ENCODE measurements around the gene PI4K2A. TPM values are rescaled to one million over a fixed set of nuclear protein-coding genes. Genes with fewer than 3 reads are reported as not detected.
"Not testable (repeated sequence)": the region's sequence is repeated elsewhere in the genome, so short reads cannot be mapped to it uniquely, and the experiment has no call there.

PI4K2A gene
- total RNA-seq, 2 experiments from 2014 or later, result 8.5 to 8.9 TPM

DNA sequence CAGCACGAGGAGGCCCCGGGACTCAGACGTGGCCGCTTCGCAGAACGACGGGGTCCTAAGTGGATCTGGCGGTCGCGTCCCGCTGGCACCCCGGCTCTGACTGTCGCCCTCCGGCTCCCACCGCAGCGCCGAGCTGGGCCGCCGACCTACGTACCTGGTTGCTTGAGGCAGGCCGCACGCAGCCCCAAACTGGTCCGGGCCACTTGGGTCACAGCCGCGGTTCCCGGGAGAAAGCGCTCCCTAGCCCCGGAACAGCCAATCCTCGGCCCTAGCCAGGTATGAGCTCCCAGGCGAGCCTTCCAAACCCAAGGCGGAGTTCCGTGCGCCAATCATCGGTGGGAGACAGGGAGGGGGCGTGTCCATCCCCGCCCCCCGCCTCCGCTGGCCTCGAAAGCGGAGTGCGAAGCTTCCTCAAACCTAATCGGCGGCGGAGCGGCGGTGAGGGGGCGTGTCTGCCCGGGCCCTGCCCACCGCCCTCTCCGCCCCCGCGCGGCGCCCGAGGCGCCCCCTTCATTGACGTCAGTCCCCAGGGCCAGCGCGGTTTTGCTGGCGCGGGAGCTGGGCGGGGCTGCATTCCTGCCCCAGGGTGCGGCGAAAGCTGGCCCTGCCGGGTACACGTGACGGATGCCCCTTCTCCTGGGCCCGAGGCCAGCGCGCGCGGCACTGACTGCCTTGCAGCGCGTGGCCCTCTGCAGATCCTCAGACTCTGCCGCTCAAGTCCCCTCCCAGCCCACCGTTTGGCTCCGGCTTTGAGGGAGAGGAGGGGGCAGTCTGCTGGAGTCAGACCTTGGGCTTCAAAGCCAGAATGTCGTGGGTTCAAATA is 46.7 kb downstream of the PI4K2A start, which contains the start of gene AVPI1:
TSS of gene AVPI1 (minus strand) at position 280 of the 823 bp plus-strand sequence. CDS start 7,336 bp downstream, outside the sequence.
- Mint-ChIP-seq H3K27me3 (no peaks in the 10 kb centered on the region), H3K9me3 (ENCODE audit: low read depth) (no peaks in the 10 kb centered on the region), H3K4me1 (peaks cover 17% of the 10 kb centered on the region), H3K27ac (peak within 1 kb of the TSS; percentile 51), H3K36me3 (ENCODE audit: low read depth) (no peaks in the 10 kb centered on the region), H3K4me3 (peak within 1 kb of the TSS; percentile 76)
- ATAC-seq (peak; percentile 91), DNase-seq (peak; percentile 97)
- POLR2A ChIA-PET, result interaction anchor here (0.6 to 1.4 kb wide), 6 partner anchors 15 to 188 kb away, joined by 3 to 8 read pairs (median 4); partner anchors contain the start of genes MARVELD1, UBTD1 and ZFYVE27
- intact Hi-C loops (cut with DNase I, micrococcal nuclease), result loop anchor here (1.0 to 5.0 kb wide), 9 partner anchors 27 to 450 kb away; partner anchors contain the start of genes MMS19 (in 2 of the 2), PI4K2A (in 2 of the 2), UBTD1 (in 2 of the 2) and ZFYVE27 (in 2 of the 2)
- CTCF ChIA-PET, result interaction anchor here (0.5 to 4.4 kb wide), 28 partner anchors 10 to 432 kb away, joined by 3 to 28 read pairs (median 4); partner anchors contain the start of genes MARVELD1, PI4K2A and ZFYVE27

DNA sequence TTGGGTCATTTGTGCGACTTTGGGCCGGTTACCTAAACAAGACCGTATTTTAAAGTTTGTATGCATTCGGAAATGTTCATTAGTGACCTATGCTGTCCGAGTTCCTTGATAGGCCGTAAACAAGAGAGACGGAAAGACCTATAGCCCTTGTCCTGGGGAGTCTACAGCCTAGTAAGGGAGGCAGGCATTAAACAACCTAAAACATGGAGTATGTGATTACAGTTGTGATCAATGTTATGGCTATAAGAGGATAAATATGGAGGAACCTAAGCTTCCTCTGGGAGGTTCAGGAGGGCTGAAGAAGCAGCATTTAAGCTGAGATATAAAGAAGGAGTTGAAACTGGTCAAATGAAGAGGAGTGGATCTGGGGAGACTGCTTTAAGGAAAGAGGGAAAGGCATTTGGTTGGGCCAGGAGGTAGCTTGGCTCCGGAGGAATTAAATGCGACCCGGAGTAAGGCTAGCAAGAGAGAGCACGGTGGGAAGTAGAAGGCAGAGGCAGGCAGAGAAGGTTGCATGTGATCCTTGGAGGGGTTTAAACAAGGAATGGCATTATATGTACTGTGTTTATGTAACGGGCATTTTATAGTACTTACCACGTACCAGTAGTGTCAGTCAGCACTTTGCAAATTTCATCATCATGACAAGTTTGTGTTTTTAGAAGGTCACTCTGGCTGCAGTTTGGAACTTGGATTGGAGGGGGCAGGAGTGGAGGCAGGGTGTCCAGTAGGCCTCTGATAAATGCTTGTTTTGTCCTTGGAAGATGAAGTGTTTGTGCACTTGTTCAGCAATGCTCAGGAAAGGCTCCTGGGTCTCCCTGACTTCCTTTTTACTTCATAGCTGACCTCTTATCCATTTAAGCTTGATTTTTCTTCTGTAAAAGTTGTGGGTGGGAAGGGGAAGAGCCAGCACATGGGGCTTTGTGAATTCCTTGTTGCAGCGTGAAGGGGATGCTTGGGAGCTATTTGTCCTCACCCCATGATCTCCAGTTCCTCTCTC is 47.6 kb downstream of the PI4K2A start:
- peak overlapping the region; percentile 76 for H3K4me3 Mint-ChIP-seq
- DNase-seq (no peak), ATAC-seq (no peak)
- intact Hi-C loops (cut with DNase I, micrococcal nuclease), result loop anchor here (1.0 to 5.0 kb wide), 9 partner anchors 26 to 449 kb away; partner anchors contain the start of genes MMS19 (in 2 of the 2), PI4K2A (in 2 of the 2), UBTD1 (in 2 of the 2) and ZFYVE27 (in 2 of the 2)
- POLR2A ChIA-PET, result interaction anchor here (1.3 to 1.4 kb wide), 2 partner anchors 14 to 49 kb away, joined by 7 to 8 read pairs; partner anchors contain the start of gene ZFYVE27
- H3K4me1 Mint-ChIP-seq, result peaks cover 17% of the 10 kb centered on the region
- H3K9me3 Mint-ChIP-seq (ENCODE audit: low read depth), result no peaks in the 10 kb centered on the region
- no peaks in the 10 kb centered on the region for H3K36me3 Mint-ChIP-seq (ENCODE audit: low read depth)
- no peaks in the 10 kb centered on the region for H3K27me3 Mint-ChIP-seq
- CTCF ChIA-PET, result interaction anchor here (0.6 to 4.4 kb wide), 15 partner anchors 9 to 146 kb away, joined by 3 to 28 read pairs (median 7); partner anchors contain the start of gene ZFYVE27
- peak overlapping the region; percentile 11 for H3K27ac Mint-ChIP-seq

DNA sequence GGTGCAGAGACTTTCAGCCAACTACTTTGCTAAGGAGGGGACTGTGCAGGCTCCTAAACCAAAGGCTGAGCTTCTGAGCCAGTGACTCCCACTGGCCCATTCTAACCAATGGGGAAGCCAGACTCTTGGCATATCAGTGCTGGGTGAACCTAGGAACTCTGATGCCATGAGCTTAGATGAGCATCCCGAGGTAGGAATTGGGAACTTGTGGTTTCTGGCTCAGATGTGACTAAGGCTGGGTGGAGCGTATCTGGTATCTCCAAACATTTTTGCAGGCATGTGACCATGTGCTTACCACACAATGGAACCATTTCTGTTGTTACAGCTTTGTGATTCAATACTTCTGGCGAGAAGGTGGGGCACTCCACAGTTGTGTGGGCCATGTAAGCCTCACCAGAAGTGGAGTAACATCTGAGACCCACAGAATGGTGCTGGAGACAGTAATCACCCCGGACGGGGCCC is 49.1 kb downstream of the PI4K2A start:
- Mint-ChIP-seq H3K27me3 (no peaks in the 10 kb centered on the region), H3K9me3 (ENCODE audit: low read depth) (no peaks in the 10 kb centered on the region), H3K4me1 (peaks cover 17% of the 10 kb centered on the region), H3K27ac (no peak overlapping the region), H3K4me3 (no peak overlapping the region), H3K36me3 (ENCODE audit: low read depth) (no peaks in the 10 kb centered on the region)
- no peak for ATAC-seq
- ChIA-PET POLR2A (no interaction called here), CTCF (interaction anchor here (1.0 to 4.4 kb wide), 3 partner anchors 12 to 20 kb away, joined by 4 to 23 read pairs (median 9); no protein-coding TSS in a partner anchor)
- intact Hi-C loops (cut with DNase I, micrococcal nuclease), result loop anchor here in 1 of 2 experiments (5.0 kb wide), 1 partner anchor 448 kb away; no protein-coding TSS in a partner anchor
- no peak for DNase-seq

GRCh38 chr10:97690133-97690532 is 49.7 kb downstream of the PI4K2A start:
- H3K36me3 Mint-ChIP-seq (ENCODE audit: low read depth), result no peaks in the 10 kb centered on the region
- POLR2A ChIA-PET, result no interaction called here

GRCh38 chr10:97698072-97698655 is 57.7 kb downstream of the PI4K2A start:
- H3K36me3 Mint-ChIP-seq (ENCODE audit: low read depth); DNase-seq; H3K27ac Mint-ChIP-seq; ATAC-seq; H3K4me1 Mint-ChIP-seq; POLR2A ChIA-PET; H3K27me3 Mint-ChIP-seq; intact Hi-C loops (cut with DNase I, micrococcal nuclease); H3K9me3 Mint-ChIP-seq (ENCODE audit: low read depth); H3K4me3 Mint-ChIP-seq: not testable (repeated sequence)
- CTCF ChIA-PET, result interaction anchor here (1.1 to 2.0 kb wide), 4 partner anchors 11 to 50 kb away, joined by 4 to 8 read pairs (median 6); partner anchors contain the start of gene AVPI1

More at GRCh38 chr10:97690133-97690532, 49.7 kb downstream of the PI4K2A start:
- no peak for ATAC-seq
- H3K27me3 Mint-ChIP-seq, result no peaks in the 10 kb centered on the region
- CTCF ChIA-PET, result interaction anchor here (4.4 kb wide), 1 partner anchor 12 kb away, joined by 23 read pairs; no protein-coding TSS in a partner anchor
- no peak overlapping the region for H3K27ac Mint-ChIP-seq
- DNase-seq, result no peak
- intact Hi-C loops (cut with DNase I, micrococcal nuclease), result no loop called here
- H3K4me3 Mint-ChIP-seq, result no peak overlapping the region
- H3K4me1 Mint-ChIP-seq, result peaks cover 14% of the 10 kb centered on the region
- H3K9me3 Mint-ChIP-seq (ENCODE audit: low read depth), result no peaks in the 10 kb centered on the region

DNA sequence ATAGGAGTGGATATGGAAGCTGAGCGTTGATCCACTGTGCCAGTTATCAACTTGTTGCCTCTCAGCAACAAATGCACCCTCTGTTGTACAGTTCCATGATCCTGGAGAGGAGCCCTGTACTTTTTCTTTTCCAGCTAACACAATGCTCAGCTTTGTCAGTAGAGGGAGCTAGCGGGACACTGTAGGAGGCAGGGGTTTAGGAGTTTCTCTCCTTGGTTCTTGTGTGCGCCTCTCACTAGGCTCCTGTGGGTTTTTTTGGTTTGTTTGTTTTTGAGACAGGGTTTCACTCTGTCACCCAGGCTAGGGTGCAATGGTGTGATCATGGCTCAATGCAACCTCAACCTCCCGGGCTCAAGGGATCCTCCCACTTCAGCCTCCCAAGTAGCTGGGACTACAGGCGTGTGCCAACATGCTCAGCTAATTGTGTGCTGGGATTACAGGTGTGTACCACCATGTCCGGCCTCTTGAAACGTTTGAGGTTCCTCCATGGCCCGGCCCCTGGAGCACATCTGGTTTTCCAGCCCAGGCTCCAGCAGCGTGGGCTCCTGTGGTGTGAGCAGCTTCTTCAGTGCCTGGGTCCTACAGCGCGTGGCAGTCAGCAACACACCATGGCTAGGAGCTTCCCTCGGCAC is 61.1 kb downstream of the PI4K2A start:
- ChIA-PET POLR2A (interaction anchor here (1.7 kb wide), 1 partner anchor 14 kb away, joined by 7 read pairs; the partner anchor contains the start of gene AVPI1), CTCF (interaction anchor here (0.6 to 14.7 kb wide), 27 partner anchors 8 to 504 kb away, joined by 3 to 384 read pairs (median 5); partner anchors contain the start of genes AVPI1, MARVELD1 and ZFYVE27)
- peak; percentile 99 for ATAC-seq
- Mint-ChIP-seq H3K27ac (no peak overlapping the region), H3K4me1 (no peaks in the 10 kb centered on the region), H3K36me3 (ENCODE audit: low read depth) (no peaks in the 10 kb centered on the region), H3K27me3 (peaks cover 6% of the 10 kb centered on the region), H3K4me3 (no peak overlapping the region), H3K9me3 (ENCODE audit: low read depth) (no peaks in the 10 kb centered on the region)
- intact Hi-C loops (cut with DNase I, micrococcal nuclease), result loop anchor here (1.0 to 5.0 kb wide), 3 partner anchors 30 to 341 kb away; partner anchors contain the start of gene ZFYVE27 (in 1 of the 2)
- DNase-seq, result peak; percentile 67

DNA sequence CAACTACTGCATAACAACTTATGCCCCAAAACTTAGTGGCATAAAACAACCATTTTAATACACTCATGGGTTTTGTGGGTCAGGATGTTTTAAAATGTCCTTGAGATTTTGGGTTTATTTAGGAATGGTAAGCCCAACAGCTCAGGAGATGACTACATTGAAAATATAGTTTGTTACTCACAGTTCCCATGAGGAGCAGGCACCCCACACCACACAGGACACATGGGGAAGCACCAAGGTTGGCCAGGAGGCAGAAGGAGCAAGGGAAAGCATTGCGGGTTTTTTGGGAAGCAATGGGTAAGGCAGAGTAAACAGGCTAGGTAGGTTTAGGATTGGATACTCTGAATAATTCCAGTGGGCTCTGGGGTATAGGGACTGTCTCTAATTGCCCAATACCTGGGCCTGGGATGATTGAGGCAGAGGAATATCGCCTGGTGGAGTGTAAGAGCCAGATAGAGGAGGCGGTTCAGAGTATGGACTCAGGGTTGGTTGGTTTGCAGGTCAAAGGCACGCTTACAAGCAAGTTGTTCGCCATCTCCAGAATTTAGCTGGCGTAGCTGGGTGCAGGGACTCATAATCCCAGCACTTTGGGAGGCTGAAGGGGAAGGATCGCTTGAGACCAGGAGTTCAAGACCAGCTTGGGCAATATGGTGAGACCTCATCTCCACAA is 63.1 kb downstream of the PI4K2A start:
- H3K27me3 Mint-ChIP-seq, result peaks cover 9% of the 10 kb centered on the region
- CTCF ChIA-PET, result interaction anchor here (0.6 to 14.7 kb wide), 12 partner anchors 9 to 45 kb away, joined by 3 to 384 read pairs (median 4); partner anchors contain the start of genes AVPI1 and ZFYVE27
- no peaks in the 10 kb centered on the region for H3K4me1 Mint-ChIP-seq
- H3K4me3 Mint-ChIP-seq, result no peak overlapping the region
- intact Hi-C loops (cut with DNase I, micrococcal nuclease), result loop anchor here in 1 of 2 experiments (5.0 kb wide), 1 partner anchor 339 kb away; no protein-coding TSS in a partner anchor
- no peak overlapping the region for H3K27ac Mint-ChIP-seq
- H3K36me3 Mint-ChIP-seq (ENCODE audit: low read depth), result no peaks in the 10 kb centered on the region
- DNase-seq, result no peak
- no peak for ATAC-seq
- POLR2A ChIA-PET, result no interaction called here
- H3K9me3 Mint-ChIP-seq (ENCODE audit: low read depth), result no peaks in the 10 kb centered on the region

GRCh38 chr10:97704341-97704740 is 63.9 kb downstream of the PI4K2A start:
- Mint-ChIP-seq H3K9me3 (ENCODE audit: low read depth) (no peaks in the 10 kb centered on the region), H3K27ac (no peak overlapping the region), H3K36me3 (ENCODE audit: low read depth) (no peaks in the 10 kb centered on the region), H3K27me3 (peaks cover 13% of the 10 kb centered on the region), H3K4me1 (no peaks in the 10 kb centered on the region), H3K4me3 (no peak overlapping the region)
- ChIA-PET POLR2A (no interaction called here), CTCF (interaction anchor here (1.0 to 14.7 kb wide), 7 partner anchors 8 to 40 kb away, joined by 4 to 384 read pairs (median 5); partner anchors contain the start of genes AVPI1 and ZFYVE27)
- intact Hi-C loops (cut with DNase I, micrococcal nuclease), result loop anchor here in 1 of 2 experiments (5.0 kb wide), 1 partner anchor 338 kb away; no protein-coding TSS in a partner anchor
- no peak for ATAC-seq
- no peak for DNase-seq

- no peaks in the 10 kb centered on the region for H3K36me3 Mint-ChIP-seq (ENCODE audit: low read depth)
- peaks cover 18% of the 10 kb centered on the region for H3K27me3 Mint-ChIP-seq
- POLR2A ChIA-PET, result no interaction called here
- intact Hi-C loops (cut with DNase I, micrococcal nuclease), result loop anchor here in 1 of 2 experiments (5.0 kb wide), 1 partner anchor 162 kb away; no protein-coding TSS in a partner anchor
- CTCF ChIA-PET, result interaction anchor here (0.6 to 14.7 kb wide), 6 partner anchors 19 to 1747 kb away, joined by 3 to 384 read pairs (median 5); partner anchors contain the start of genes AVPI1 and ZFYVE27
- ATAC-seq, result no peak
- no peaks in the 10 kb centered on the region for H3K9me3 Mint-ChIP-seq (ENCODE audit: low read depth)
- H3K4me1 Mint-ChIP-seq, result no peaks in the 10 kb centered on the region
- no peak overlapping the region for H3K4me3 Mint-ChIP-seq
- H3K27ac Mint-ChIP-seq, result no peak overlapping the region
- DNase-seq, result no peak
These were observed 64.7 kb downstream of the PI4K2A start for GRCh38 chr10:97705006-97705670.

All from activated CD4-positive, alpha-beta T cell treated with anti-CD3 and anti-CD28 coated beads for 36 hours (primary cell).